Endothelial cell of umbilical vein (primary cell): ENCODE measurements around the gene GPR161. TPM values are rescaled to one million over a fixed set of nuclear protein-coding genes. Genes with fewer than 3 reads are reported as not detected.

Experiments
- BruUV-seq: library from RNA; stranded (reverse); fragments of 400-500 nt; replicated peaks from 2 replicates; lab custom pipeline; 2021; lab: Mats Ljungman, UMichigan
- CTCF ChIA-PET: fragments of 300-600, 350-600 bp; sonication (Branson Sonifier 250); formaldehyde crosslinking; loops from one replicate; lab custom pipeline; 2021; ENCODE audit warnings: antibody characterized with exemption, inconsistent platforms; lab: Charles Lee
- POLR2A ChIA-PET: fragments of 300-600, 350-600 bp; sonication (Branson Sonifier 250); formaldehyde crosslinking; loops from one replicate; lab custom pipeline; 2021; ENCODE audit warnings: antibody characterized with exemption, inconsistent platforms; lab: Charles Lee
- DNase-seq: peaks from one replicate; pipeline ENCODE4 v3.0.0-alpha.2; 2011; ENCODE audit warnings: low read depth, low spot score
- FAIRE-seq: peaks from 2 replicates; lab custom pipeline; 2011; peaks lifted over from hg19 to GRCh38; lab: Jason Lieb, UNC
- H2AFZ ChIP-seq: 2 replicates; pipeline ENCODE4 v1.6.0; 2012; ENCODE audit warnings: low read depth, low read length, control low read depth, inconsistent platforms
- H3K27ac ChIP-seq: 2 replicates; pipeline ENCODE4 v1.5.1; 2011; ENCODE audit warnings: low read depth, mild to moderate bottlenecking, control low read depth, low read length, moderate library complexity; ENCODE audit not compliant: insufficient read depth
- H3K27me3 ChIP-seq, 2 experiments: 2 replicates each; pipeline versions ENCODE4 v1.6.0 to v1.6.1; 2011; ENCODE audit warnings: low read length in 2 of 2, mixed read lengths in 1 of 2; ENCODE audit not compliant: control insufficient read depth in 2 of 2, insufficient read depth in 2 of 2
- H3K36me3 ChIP-seq, 2 experiments: 2 replicates in 1 of 2; 3 replicates in 1 of 2; pipeline ENCODE4 v1.5.1; 2011; ENCODE audit warnings: low read length in 2 of 2, mild to moderate bottlenecking in 1 of 2, moderate library complexity in 1 of 2; ENCODE audit not compliant: control insufficient read depth in 2 of 2, insufficient read depth in 2 of 2; ENCODE audit errors: extremely low read depth in 1 of 2
- H3K4me1 ChIP-seq: 3 replicates; pipeline ENCODE4 v1.5.1; 2011; ENCODE audit warnings: mild to moderate bottlenecking, low read length; ENCODE audit not compliant: control insufficient read depth, insufficient read depth; ENCODE audit errors: extremely low read depth
- H3K4me2 ChIP-seq: 2 replicates; pipeline ENCODE4 v1.6.1; 2011; ENCODE audit warnings: low read length, control low read depth, mixed read lengths; ENCODE audit not compliant: insufficient read depth
- H3K4me3 ChIP-seq, 3 experiments: fragments of 200-600 bp in 1 of 3; sonication (generic), shearing (Covaris generic) in 1 of 3; replicated peaks in 1 of 3; 2 replicates each; pipeline ENCODE4 v1.5.1; 2011 to 2016; ENCODE audit warnings: control low read depth in 3 of 3, low read length in 3 of 3, mild to moderate bottlenecking in 2 of 3, inconsistent platforms in 1 of 3, low read depth in 1 of 3, moderate library complexity in 1 of 3; ENCODE audit not compliant: insufficient read depth in 1 of 3
- H3K79me2 ChIP-seq: 2 replicates; pipeline ENCODE4 v1.6.0; 2012; ENCODE audit warnings: low read length, inconsistent platforms; ENCODE audit not compliant: control insufficient read depth, insufficient read depth
- H3K9ac ChIP-seq: replicated peaks from 2 replicates; pipeline ENCODE3; 2011; ENCODE audit warnings: low read length, control low read depth; ENCODE audit not compliant: insufficient read depth; ENCODE audit errors: extremely low read depth
- H3K9me1 ChIP-seq: replicated peaks from 3 replicates; pipeline ENCODE4 v1.6.0; 2011; ENCODE audit warnings: mild to moderate bottlenecking, low read length; ENCODE audit not compliant: control insufficient read depth, insufficient read depth; ENCODE audit errors: extremely low read depth
- H3K9me3 ChIP-seq: replicated peaks from 2 replicates; pipeline ENCODE4 v1.5.1; 2012; ENCODE audit warnings: low read length, inconsistent platforms; ENCODE audit not compliant: control insufficient read depth, insufficient read depth
- H4K20me1 ChIP-seq: replicated peaks from 2 replicates; pipeline ENCODE3; 2011; ENCODE audit warnings: mild to moderate bottlenecking, low read length; ENCODE audit not compliant: control insufficient read depth, insufficient read depth; ENCODE audit errors: extremely low read depth
- EZH2 ChIP-seq: IDR thresholded peaks from 2 replicates; pipeline ENCODE4 v1.6.1; 2012; ENCODE audit warnings: borderline replicate concordance, low read depth, mild to moderate bottlenecking, moderate library complexity, low read length, inconsistent platforms; ENCODE audit not compliant: severe bottlenecking
- FOS ChIP-seq: IDR thresholded peaks from 2 replicates; pipeline ENCODE4 v1.6.1; 2011; ENCODE audit warnings: mild to moderate bottlenecking, low read length, moderate library complexity, borderline replicate concordance; ENCODE audit not compliant: insufficient read depth
- GATA2 ChIP-seq: IDR thresholded peaks from 2 replicates; pipeline ENCODE4 v1.7.0; 2011; ENCODE audit warnings: low read depth, mild to moderate bottlenecking, moderate library complexity, mixed read lengths, low read length; ENCODE audit not compliant: insufficient read length, insufficient read depth
- JUN ChIP-seq: IDR thresholded peaks from 2 replicates; pipeline ENCODE4 v1.6.1; 2011; ENCODE audit warnings: borderline replicate concordance, low read depth; ENCODE audit not compliant: insufficient read length, insufficient read depth
- MYC ChIP-seq: IDR thresholded peaks from one replicate; pipeline ENCODE4 v1.6.1; 2011; ENCODE audit warnings: mild to moderate bottlenecking, low read depth, low read length
- POLR2A ChIP-seq: IDR thresholded peaks from 2 replicates; pipeline ENCODE4 v1.6.1; 2012; ENCODE audit warnings: low read depth, mild to moderate bottlenecking, control low read depth, low read length
- POLR2AphosphoS5 ChIP-seq: IDR thresholded peaks from 2 replicates; pipeline ENCODE4 v1.6.1; 2012; ENCODE audit warnings: low read depth, mild to moderate bottlenecking, control low read depth, low read length, moderate library complexity; ENCODE audit not compliant: insufficient read depth
- dilution Hi-C: fragments of 300-500 bp; cut with MboI; formaldehyde crosslinking; loops from one replicate; pipeline ENCODE4 v1.15.0; 2019; ENCODE audit warnings: low sequenced_read_pairs; ENCODE audit not compliant: extremely low pct_ligation_motif_present
- intact Hi-C: fragments of 100-400 bp; cut with micrococcal nuclease; formaldehyde crosslinking; loops from one replicate; pipeline ENCODE4 v1.10.0; 2022
- polyA plus RNA-seq, 4 experiments: library from polyadenylated mRNA; depleted of rRNA in 3 of 4; stranded (reverse) in 3 of 4; unstranded in 1 of 4; fragments of >200 nt; gene quantifications; 2 replicates each; pipeline versions ENCODE4 v1.2.1 to v1.2.3, GENCODE V29; 2011 to 2012; ENCODE audit warnings: missing spikeins in 1 of 4
- total RNA-seq: library from RNA; stranded (reverse); gene quantifications from 2 replicates; pipeline ENCODE4 v1.2.3, GENCODE V29; 2021
- TF ChIP-seq, protein P1 (sequence below): IDR thresholded peaks from 2 replicates; pipeline ENCODE4 v1.6.1; 2011; ENCODE audit not compliant: insufficient read depth, insufficient read length
- TF ChIP-seq, protein P2 (sequence below), 2 donors: IDR thresholded peaks; 1 replicate in 1 of 2; 2 replicates in 1 of 2; pipeline ENCODE4 v1.5.1; 2011; ENCODE audit warnings: low read length in 2 of 2, mild to moderate bottlenecking in 2 of 2, moderate library complexity in 2 of 2, control low read depth in 1 of 2, inconsistent platforms in 1 of 2, low read depth in 1 of 2; ENCODE audit not compliant: insufficient read depth in 1 of 2; ENCODE audit errors: extremely low read depth in 1 of 2

Gene GPR161
- total and polyA plus RNA-seq, 2 donors (not counting 3 experiments of a cell fraction or from before 2014, with no cell fraction given), result 34.7 to 36.5 TPM

DNA sequence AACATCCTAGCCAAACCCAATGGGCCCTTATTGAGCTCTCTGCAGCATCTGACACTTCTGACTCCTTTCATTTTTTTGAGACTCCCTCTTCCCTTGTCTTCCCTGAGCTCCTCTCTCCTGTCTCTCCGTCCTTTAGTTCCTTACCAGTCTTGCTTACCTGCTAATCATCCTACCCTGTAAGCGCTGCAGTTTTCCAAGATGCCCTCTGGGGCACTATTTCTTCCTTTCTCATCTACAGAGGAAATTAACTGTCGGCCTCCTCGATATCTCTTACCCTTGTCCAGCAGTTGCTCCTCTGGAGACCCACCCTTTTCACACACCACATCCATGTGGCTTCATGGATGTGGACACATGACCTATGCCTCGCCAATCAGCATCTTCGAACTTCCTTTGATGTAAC lies 6.8 kb downstream of the GPR161 start:
- no peak for TF ChIP-seq POLR2AphosphoS5
- no peak for TF ChIP-seq MYC
- TF ChIP-seq, protein P1, sequence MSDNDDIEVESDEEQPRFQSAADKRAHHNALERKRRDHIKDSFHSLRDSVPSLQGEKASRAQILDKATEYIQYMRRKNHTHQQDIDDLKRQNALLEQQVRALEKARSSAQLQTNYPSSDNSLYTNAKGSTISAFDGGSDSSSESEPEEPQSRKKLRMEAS, result no peak
- no peak for TF ChIP-seq EZH2
- TF ChIP-seq JUN, result no peak
- TF ChIP-seq POLR2A, result no peak
- no peak for TF ChIP-seq GATA2
- TF ChIP-seq, protein P2, sequence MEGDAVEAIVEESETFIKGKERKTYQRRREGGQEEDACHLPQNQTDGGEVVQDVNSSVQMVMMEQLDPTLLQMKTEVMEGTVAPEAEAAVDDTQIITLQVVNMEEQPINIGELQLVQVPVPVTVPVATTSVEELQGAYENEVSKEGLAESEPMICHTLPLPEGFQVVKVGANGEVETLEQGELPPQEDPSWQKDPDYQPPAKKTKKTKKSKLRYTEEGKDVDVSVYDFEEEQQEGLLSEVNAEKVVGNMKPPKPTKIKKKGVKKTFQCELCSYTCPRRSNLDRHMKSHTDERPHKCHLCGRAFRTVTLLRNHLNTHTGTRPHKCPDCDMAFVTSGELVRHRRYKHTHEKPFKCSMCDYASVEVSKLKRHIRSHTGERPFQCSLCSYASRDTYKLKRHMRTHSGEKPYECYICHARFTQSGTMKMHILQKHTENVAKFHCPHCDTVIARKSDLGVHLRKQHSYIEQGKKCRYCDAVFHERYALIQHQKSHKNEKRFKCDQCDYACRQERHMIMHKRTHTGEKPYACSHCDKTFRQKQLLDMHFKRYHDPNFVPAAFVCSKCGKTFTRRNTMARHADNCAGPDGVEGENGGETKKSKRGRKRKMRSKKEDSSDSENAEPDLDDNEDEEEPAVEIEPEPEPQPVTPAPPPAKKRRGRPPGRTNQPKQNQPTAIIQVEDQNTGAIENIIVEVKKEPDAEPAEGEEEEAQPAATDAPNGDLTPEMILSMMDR (IDR thresholded peaks at IDR 0.05; ENCODE audit: extremely low read depth in 1 of 2, insufficient read depth in 1 of 2, low read depth in 1 of 2, low read length in 2 of 2), result no peak
- no peak for TF ChIP-seq FOS
- Histone ChIP-seq H3K4me1 (peaks cover 2% of the 10 kb centered on the region), H3K79me2 (peaks cover 2% of the 10 kb centered on the region), H3K9me1 (no peaks in the 10 kb centered on the region), H3K4me3 (no peak overlapping the region), H2AFZ (no peak overlapping the region), H3K9ac (no peak overlapping the region), H4K20me1 (no peaks in the 10 kb centered on the region), H3K27me3 (no peaks in the 10 kb centered on the region), H3K4me2 (no peak overlapping the region), H3K36me3 (no peaks in the 10 kb centered on the region), H3K27ac (no peak overlapping the region), H3K9me3 (no peaks in the 10 kb centered on the region)
- ChIA-PET POLR2A (no interaction called here), CTCF (interaction anchor here (2.1 kb wide), 1 partner anchor 48 kb away, joined by 7 read pairs; no protein-coding TSS in a partner anchor)
- intact Hi-C loops (no loop called here), dilution Hi-C loops (no loop called here)
- DNase-seq (no peak), FAIRE-seq (no peak)
- BruUV-seq, result no TSS peak
